ENCODE results near the gene GSTA5.

- TF ChIP-seq POLR2AphosphoS5 (IDR thresholded peaks at IDR 0.05; ENCODE audit: low read depth, low read length) (no peak), EZH2 (IDR thresholded peaks at IDR 0.05) (no peak), POLR2A (IDR thresholded peaks at IDR 0.05; ENCODE audit: borderline replicate concordance, extremely low read depth, insufficient read depth, insufficient read length) (no peak)
- TF ChIP-seq, protein P1, sequence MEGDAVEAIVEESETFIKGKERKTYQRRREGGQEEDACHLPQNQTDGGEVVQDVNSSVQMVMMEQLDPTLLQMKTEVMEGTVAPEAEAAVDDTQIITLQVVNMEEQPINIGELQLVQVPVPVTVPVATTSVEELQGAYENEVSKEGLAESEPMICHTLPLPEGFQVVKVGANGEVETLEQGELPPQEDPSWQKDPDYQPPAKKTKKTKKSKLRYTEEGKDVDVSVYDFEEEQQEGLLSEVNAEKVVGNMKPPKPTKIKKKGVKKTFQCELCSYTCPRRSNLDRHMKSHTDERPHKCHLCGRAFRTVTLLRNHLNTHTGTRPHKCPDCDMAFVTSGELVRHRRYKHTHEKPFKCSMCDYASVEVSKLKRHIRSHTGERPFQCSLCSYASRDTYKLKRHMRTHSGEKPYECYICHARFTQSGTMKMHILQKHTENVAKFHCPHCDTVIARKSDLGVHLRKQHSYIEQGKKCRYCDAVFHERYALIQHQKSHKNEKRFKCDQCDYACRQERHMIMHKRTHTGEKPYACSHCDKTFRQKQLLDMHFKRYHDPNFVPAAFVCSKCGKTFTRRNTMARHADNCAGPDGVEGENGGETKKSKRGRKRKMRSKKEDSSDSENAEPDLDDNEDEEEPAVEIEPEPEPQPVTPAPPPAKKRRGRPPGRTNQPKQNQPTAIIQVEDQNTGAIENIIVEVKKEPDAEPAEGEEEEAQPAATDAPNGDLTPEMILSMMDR (IDR thresholded peaks at IDR 0.05 in 2 of 3, conservative IDR thresholded peaks at IDR 0.05 in 1 of 3; ENCODE audit: borderline replicate concordance in 1 of 3, insufficient read depth in 1 of 3, low read depth in 2 of 3, low read length in 2 of 3): no peak
Measured at GRCh38 chr6:52887910-52888524, 47.4 kb upstream of the GSTA5 start.
